Measurements from ENCODE around the gene TAPBPL. TPM values are rescaled to one million over a fixed set of nuclear protein-coding genes. Genes with fewer than 3 reads are reported as not detected.

TAPBPL gene
- total RNA-seq = 16.4 TPM
- long read RNA-seq, transcript TAPBPL-201 (7 exons, 1,741 nt) = major isoform, 10 of 23 reads
- long read RNA-seq, partial matches to known transcripts = 4 of 23 reads
- long read RNA-seq, other reads (novel, unspliced or antisense) = 8 of 23 reads

GRCh38 chr12:6451348-6452244 lies at the start of gene TAPBPL:
Gene TAPBPL, plus strand, starts transcription at chr12:6452042. Its CDS starts 207 bp downstream, at chr12:6452249.
- Histone ChIP-seq H3K9me3 (replicated peaks) (no peaks in the 10 kb centered on the region), H3K4me3 (peak within 1 kb of the TSS; percentile 90), H3K27me3 (ENCODE audit: low read depth) (no peaks in the 10 kb centered on the region), H3K36me3 (peaks cover 41% of the 10 kb centered on the region), H3K27ac (replicated peaks) (peak within 1 kb of the TSS; percentile 99), H3K4me1 (peaks cover 34% of the 10 kb centered on the region)
- peak; percentile 86 for DNase-seq
- intact Hi-C loops (cut with micrococcal nuclease) = no loop called here
- TF ChIP-seq CTCF (IDR thresholded peaks at IDR 0.05; ENCODE audit: borderline replicate concordance) = no peak

GRCh38 chr12:6404390-6404789 lies 47.5 kb upstream of the TAPBPL start:
- DNase-seq = no peak
- H3K36me3 ChIP-seq = no peaks in the 10 kb centered on the region
- TF ChIP-seq CTCF (IDR thresholded peaks at IDR 0.05; ENCODE audit: borderline replicate concordance) = no peak
- no peak overlapping the region for H3K4me3 ChIP-seq
- H3K4me1 ChIP-seq = no peaks in the 10 kb centered on the region
- no peaks in the 10 kb centered on the region for H3K9me3 ChIP-seq (replicated peaks)
- H3K27ac ChIP-seq (replicated peaks) = no peak overlapping the region
- H3K27me3 ChIP-seq (ENCODE audit: low read depth) = no peaks in the 10 kb centered on the region
- intact Hi-C loops (cut with micrococcal nuclease) = no loop called here

- Histone ChIP-seq H3K27me3 (ENCODE audit: low read depth) (no peaks in the 10 kb centered on the region), H3K4me1 (no peaks in the 10 kb centered on the region), H3K4me3 (no peak overlapping the region), H3K9me3 (replicated peaks) (no peaks in the 10 kb centered on the region), H3K36me3 (no peaks in the 10 kb centered on the region), H3K27ac (replicated peaks) (no peak overlapping the region)
- TF ChIP-seq CTCF (IDR thresholded peaks at IDR 0.05; ENCODE audit: borderline replicate concordance) = no peak
- no peak for DNase-seq
- intact Hi-C loops (cut with micrococcal nuclease) = no loop called here
Observed at GRCh38 chr12:6405963-6406362, 45.9 kb upstream of the TAPBPL start.

GRCh38 chr12:6407236-6407954 lies 44.4 kb upstream of the TAPBPL start:
- no peak for TF ChIP-seq CTCF (IDR thresholded peaks at IDR 0.05; ENCODE audit: borderline replicate concordance)
- no peaks in the 10 kb centered on the region for H3K9me3 ChIP-seq (replicated peaks)
- H3K4me3 ChIP-seq = no peak overlapping the region
- H3K36me3 ChIP-seq = no peaks in the 10 kb centered on the region
- no peak for DNase-seq
- no peak overlapping the region for H3K27ac ChIP-seq (replicated peaks)
- no peaks in the 10 kb centered on the region for H3K4me1 ChIP-seq
- H3K27me3 ChIP-seq (ENCODE audit: low read depth) = no peaks in the 10 kb centered on the region
- intact Hi-C loops (cut with micrococcal nuclease) = no loop called here

- Histone ChIP-seq H3K4me1 (no peaks in the 10 kb centered on the region), H3K9me3 (replicated peaks) (no peaks in the 10 kb centered on the region), H3K27me3 (ENCODE audit: low read depth) (no peaks in the 10 kb centered on the region), H3K27ac (replicated peaks) (no peak overlapping the region), H3K4me3 (no peak overlapping the region), H3K36me3 (no peaks in the 10 kb centered on the region)
- no peak for DNase-seq
- intact Hi-C loops (cut with micrococcal nuclease) = no loop called here
- no peak for TF ChIP-seq CTCF (IDR thresholded peaks at IDR 0.05; ENCODE audit: borderline replicate concordance)
Observed at GRCh38 chr12:6416596-6416995, 35.2 kb upstream of the TAPBPL start.
